ENCODE data around the gene FZD4.

FZD4 gene

DNA sequence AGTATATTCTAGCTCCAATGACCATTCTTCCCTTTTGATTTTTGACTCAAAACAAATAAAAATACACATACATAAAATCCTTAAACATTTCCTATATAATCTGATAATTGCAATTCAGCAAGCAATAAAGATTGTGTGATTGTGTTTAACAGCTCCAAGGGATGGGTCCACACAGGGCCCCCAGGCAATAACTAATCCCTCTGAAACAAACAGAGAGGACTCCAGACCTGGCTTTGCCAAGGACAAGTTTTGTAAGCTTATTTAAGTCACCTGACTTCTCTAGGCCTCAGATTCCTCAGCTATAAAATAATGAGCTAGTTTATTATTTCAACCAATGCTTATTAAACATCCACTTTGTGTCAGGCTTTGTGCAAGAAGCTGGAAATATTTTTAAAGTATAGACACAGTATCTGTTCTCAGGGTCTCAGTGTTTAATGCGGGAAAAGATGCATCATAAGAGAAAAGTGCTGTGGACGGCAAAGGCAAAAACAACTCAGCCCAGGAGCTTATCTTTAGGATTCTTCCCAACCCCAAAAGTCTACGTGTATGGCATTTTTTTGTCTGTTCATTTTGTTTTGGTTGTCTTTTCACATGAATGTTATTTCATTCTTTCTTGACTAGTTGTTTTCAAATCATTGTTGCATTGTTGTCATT, 20.1 kb downstream of the FZD4 start:
- DNase-seq, result no peak
- TF ChIP-seq, protein P1, sequence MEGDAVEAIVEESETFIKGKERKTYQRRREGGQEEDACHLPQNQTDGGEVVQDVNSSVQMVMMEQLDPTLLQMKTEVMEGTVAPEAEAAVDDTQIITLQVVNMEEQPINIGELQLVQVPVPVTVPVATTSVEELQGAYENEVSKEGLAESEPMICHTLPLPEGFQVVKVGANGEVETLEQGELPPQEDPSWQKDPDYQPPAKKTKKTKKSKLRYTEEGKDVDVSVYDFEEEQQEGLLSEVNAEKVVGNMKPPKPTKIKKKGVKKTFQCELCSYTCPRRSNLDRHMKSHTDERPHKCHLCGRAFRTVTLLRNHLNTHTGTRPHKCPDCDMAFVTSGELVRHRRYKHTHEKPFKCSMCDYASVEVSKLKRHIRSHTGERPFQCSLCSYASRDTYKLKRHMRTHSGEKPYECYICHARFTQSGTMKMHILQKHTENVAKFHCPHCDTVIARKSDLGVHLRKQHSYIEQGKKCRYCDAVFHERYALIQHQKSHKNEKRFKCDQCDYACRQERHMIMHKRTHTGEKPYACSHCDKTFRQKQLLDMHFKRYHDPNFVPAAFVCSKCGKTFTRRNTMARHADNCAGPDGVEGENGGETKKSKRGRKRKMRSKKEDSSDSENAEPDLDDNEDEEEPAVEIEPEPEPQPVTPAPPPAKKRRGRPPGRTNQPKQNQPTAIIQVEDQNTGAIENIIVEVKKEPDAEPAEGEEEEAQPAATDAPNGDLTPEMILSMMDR (IDR thresholded peaks at IDR 0.05; ENCODE audit: low read length), result no peak
- no peak for TF ChIP-seq EZH2 (optimal IDR thresholded peaks at IDR 0.05; ENCODE audit: low read depth, low read length)
- no peak for TF ChIP-seq EZH2phosphoT487 (IDR thresholded peaks at IDR 0.05; ENCODE audit: low read length)
- no peaks in the 10 kb centered on the region for H3F3A ChIP-seq (ENCODE audit: insufficient read depth, low read length)
- H3K27me3 ChIP-seq (replicated peaks; ENCODE audit: insufficient read depth, low read length), result no peaks in the 10 kb centered on the region
- no peaks in the 10 kb centered on the region for H4K20me1 ChIP-seq (ENCODE audit: insufficient read depth, low read length)
- no peaks in the 10 kb centered on the region for H3K9me3 ChIP-seq (replicated peaks; ENCODE audit: insufficient read depth, low read length)
- H2AFZ ChIP-seq (ENCODE audit: low read length), result no peak overlapping the region
- H3K27ac ChIP-seq (ENCODE audit: low read length), result no peak overlapping the region
- H3K36me3 ChIP-seq (replicated peaks; ENCODE audit: insufficient read depth, low read length), result no peaks in the 10 kb centered on the region
- H3K4me3 ChIP-seq (ENCODE audit: low read length), result no peak overlapping the region
- 0 out of 2 replicates have a peak, but pooled peaks cover 3% of the 10 kb centered on the region for H3K4me1 ChIP-seq (ENCODE audit: low read length)
- H3K4me2 ChIP-seq (ENCODE audit: low read depth, low read length), result no peak overlapping the region
- no peak overlapping the region for H3K9ac ChIP-seq (ENCODE audit: low read length)
- H3K9me2 ChIP-seq (replicated peaks; ENCODE audit: insufficient read depth, low read length), result no peaks in the 10 kb centered on the region
- H3K79me2 ChIP-seq (ENCODE audit: low read length), result no peaks in the 10 kb centered on the region

DNA sequence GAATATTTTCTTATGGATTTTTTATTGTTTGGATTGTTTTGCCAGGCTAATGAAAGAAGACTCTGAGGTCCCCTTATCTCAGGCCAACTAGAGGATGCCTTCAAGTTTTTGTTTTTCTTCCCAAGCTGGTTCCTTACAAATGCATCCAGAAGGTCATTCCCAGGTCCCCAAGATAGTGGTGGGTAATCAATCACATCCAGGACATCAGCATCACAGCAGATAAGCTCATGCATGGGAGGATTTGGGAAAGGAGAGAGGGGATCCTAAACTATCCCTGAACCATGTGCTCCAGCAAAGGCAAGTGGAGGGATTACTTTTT, 20.7 kb downstream of the FZD4 start:
- H3K9ac ChIP-seq (ENCODE audit: low read length), result no peak overlapping the region
- no peak overlapping the region for H2AFZ ChIP-seq (ENCODE audit: low read length)
- H3K27me3 ChIP-seq (replicated peaks; ENCODE audit: insufficient read depth, low read length), result no peaks in the 10 kb centered on the region
- H3F3A ChIP-seq (ENCODE audit: insufficient read depth, low read length), result no peaks in the 10 kb centered on the region
- H3K36me3 ChIP-seq (replicated peaks; ENCODE audit: insufficient read depth, low read length), result no peaks in the 10 kb centered on the region
- 0 out of 2 replicates have a peak, but pooled peaks cover 3% of the 10 kb centered on the region for H3K4me1 ChIP-seq (ENCODE audit: low read length)
- no peak overlapping the region for H3K4me2 ChIP-seq (ENCODE audit: low read depth, low read length)
- H4K20me1 ChIP-seq (ENCODE audit: insufficient read depth, low read length), result no peaks in the 10 kb centered on the region
- no peak overlapping the region for H3K27ac ChIP-seq (ENCODE audit: low read length)
- no peak overlapping the region for H3K4me3 ChIP-seq (ENCODE audit: low read length)
- no peaks in the 10 kb centered on the region for H3K79me2 ChIP-seq (ENCODE audit: low read length)
- no peaks in the 10 kb centered on the region for H3K9me2 ChIP-seq (replicated peaks; ENCODE audit: insufficient read depth, low read length)
- DNase-seq, result no peak
- TF ChIP-seq EZH2 (optimal IDR thresholded peaks at IDR 0.05; ENCODE audit: low read depth, low read length) (no peak), EZH2phosphoT487 (IDR thresholded peaks at IDR 0.05; ENCODE audit: low read length) (no peak)
- TF ChIP-seq, protein P1 (IDR thresholded peaks at IDR 0.05; ENCODE audit: low read length), result no peak
- H3K9me3 ChIP-seq (replicated peaks; ENCODE audit: insufficient read depth, low read length), result no peaks in the 10 kb centered on the region

DNA sequence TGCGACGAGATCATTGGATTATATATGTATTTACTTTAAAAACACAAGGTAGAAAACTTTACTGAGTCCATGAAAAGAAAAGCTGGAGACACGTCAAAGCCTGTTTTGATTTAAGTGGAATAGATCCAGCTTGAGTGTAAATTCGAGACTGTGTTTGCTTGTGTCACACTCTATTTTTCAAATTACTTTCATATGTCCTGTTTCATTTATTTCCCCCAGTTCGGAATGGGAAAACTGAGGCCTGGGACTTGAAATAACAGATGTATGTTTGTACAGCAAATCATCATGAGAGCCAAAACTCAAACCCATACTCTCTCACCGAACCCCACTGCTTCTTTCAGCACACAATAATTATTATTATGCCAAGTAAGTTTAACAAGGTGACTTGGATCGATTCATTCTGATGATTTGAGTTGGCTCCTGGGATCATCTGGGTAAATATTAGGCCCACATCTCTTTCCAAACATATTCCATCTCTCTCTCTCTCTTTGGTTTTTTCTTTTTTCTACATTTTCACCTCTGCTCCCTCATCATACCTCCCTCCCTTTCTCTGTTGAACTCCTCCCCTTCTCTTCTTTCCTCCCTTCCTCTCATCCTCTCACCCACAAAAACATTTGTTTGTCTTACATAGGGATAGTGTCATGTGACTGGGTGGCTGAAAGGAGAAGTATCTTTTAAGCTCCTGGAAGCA, 21.2 kb downstream of the FZD4 start:
- no peaks in the 10 kb centered on the region for H4K20me1 ChIP-seq (ENCODE audit: insufficient read depth, low read length)
- no peaks in the 10 kb centered on the region for H3F3A ChIP-seq (ENCODE audit: insufficient read depth, low read length)
- no peaks in the 10 kb centered on the region for H3K79me2 ChIP-seq (ENCODE audit: low read length)
- no peak overlapping the region for H3K4me3 ChIP-seq (ENCODE audit: low read length)
- TF ChIP-seq EZH2phosphoT487 (IDR thresholded peaks at IDR 0.05; ENCODE audit: low read length) (no peak), EZH2 (optimal IDR thresholded peaks at IDR 0.05; ENCODE audit: low read depth, low read length) (no peak)
- TF ChIP-seq, protein P1 (IDR thresholded peaks at IDR 0.05; ENCODE audit: low read length), result no peak
- no peaks in the 10 kb centered on the region for H3K36me3 ChIP-seq (replicated peaks; ENCODE audit: insufficient read depth, low read length)
- H3K4me2 ChIP-seq (ENCODE audit: low read depth, low read length), result no peak overlapping the region
- H3K4me1 ChIP-seq (ENCODE audit: low read length), result 0 out of 2 replicates have a peak, but pooled peaks cover 3% of the 10 kb centered on the region
- H3K9me2 ChIP-seq (replicated peaks; ENCODE audit: insufficient read depth, low read length), result no peaks in the 10 kb centered on the region
- H3K9ac ChIP-seq (ENCODE audit: low read length), result no peak overlapping the region
- DNase-seq, result no peak
- H3K27ac ChIP-seq (ENCODE audit: low read length), result no peak overlapping the region
- no peaks in the 10 kb centered on the region for H3K9me3 ChIP-seq (replicated peaks; ENCODE audit: insufficient read depth, low read length)
- H3K27me3 ChIP-seq (replicated peaks; ENCODE audit: insufficient read depth, low read length), result no peaks in the 10 kb centered on the region
- no peak overlapping the region for H2AFZ ChIP-seq (ENCODE audit: low read length)

Measured in MM.1S (cell line).